ENCODE data around the gene ABTB2.

The ABTB2 gene

DNA sequence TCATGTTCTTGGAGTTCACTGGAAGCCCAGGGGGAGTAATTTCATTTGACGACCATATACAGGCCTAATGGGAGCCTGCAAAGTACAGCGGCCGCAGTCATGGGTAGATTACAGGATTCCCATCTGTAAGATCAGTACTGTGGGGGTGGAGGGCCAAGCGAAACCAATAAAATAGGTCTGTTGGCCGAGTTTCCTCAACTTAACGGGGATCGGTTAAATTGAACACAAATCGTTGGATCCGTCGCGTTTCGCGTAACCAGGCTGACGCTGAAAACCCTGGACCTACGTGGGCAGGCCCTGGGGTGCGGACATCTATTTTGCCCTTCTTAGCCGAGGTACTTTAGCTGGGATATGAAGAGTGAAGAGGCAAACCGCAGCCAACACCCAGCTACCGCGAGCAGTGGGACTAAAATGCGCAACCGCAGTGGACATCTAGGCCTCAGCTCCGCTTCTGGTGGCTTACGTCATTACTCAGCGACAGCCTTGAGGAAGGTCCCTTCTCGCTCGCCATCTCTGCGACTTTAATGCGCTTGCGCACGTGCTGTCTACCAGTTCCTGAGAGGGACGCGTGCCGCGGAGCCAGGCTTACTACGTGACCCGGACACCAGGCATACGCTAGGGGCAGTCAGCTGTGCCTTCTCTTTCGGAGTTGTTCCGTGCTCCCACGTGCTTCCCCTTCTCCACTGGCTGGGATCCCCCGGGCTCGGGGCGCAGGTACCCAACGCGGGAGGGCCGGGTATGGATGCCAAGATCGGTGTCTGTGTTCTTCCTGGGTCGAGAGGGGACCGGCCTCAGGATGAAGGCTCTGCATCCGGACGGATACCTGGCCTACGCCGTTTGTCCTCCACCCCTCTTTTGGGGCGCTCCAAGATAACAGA is 252.5 kb downstream of the ABTB2 start, which contains the start of gene NAT10:
TSS of gene NAT10 (plus strand) at position 551 of the 878 bp plus-strand sequence. CDS start 2,597 bp downstream, outside the sequence.
- TF ChIP-seq, protein P1, sequence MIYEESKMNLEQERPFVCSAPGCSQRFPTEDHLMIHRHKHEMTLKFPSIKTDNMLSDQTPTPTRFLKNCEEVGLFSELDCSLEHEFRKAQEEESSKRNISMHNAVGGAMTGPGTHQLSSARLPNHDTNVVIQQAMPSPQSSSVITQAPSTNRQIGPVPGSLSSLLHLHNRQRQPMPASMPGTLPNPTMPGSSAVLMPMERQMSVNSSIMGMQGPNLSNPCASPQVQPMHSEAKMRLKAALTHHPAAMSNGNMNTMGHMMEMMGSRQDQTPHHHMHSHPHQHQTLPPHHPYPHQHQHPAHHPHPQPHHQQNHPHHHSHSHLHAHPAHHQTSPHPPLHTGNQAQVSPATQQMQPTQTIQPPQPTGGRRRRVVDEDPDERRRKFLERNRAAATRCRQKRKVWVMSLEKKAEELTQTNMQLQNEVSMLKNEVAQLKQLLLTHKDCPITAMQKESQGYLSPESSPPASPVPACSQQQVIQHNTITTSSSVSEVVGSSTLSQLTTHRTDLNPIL (CRISPR knock-in tag; IDR thresholded peaks at IDR 0.05; ENCODE audit: low read depth): no peak; the same call in 1 of the 2 replicates
- TF ChIP-seq ZNF70 (CRISPR knock-in tag; IDR thresholded peaks at IDR 0.05) (no peak; the same call in 1 of the 2 replicates), TOX (CRISPR knock-in tag; IDR thresholded peaks at IDR 0.05; ENCODE audit: borderline replicate concordance) (peak; percentile 54; the same call in 1 of the 2 replicates), CSDC2 (CRISPR knock-in tag; IDR thresholded peaks at IDR 0.05) (no peak), ESRRG (CRISPR knock-in tag; IDR thresholded peaks at IDR 0.05) (no peak; the same call in 1 of the 2 replicates), ZNF565 (CRISPR knock-in tag; conservative IDR thresholded peaks at IDR 0.05; ENCODE audit: low read depth) (peak; percentile 78; the same call in 1 of the 2 replicates), PPARA (CRISPR knock-in tag; IDR thresholded peaks at IDR 0.05; ENCODE audit: borderline replicate concordance) (no peak), ZNF8 (CRISPR knock-in tag; IDR thresholded peaks at IDR 0.05) (peak; percentile 48; the same call in 1 of the 2 replicates), ZFP3 (CRISPR knock-in tag; IDR thresholded peaks at IDR 0.05) (0 out of 2 replicates have a peak, but pooled peaks have one; percentile 29), RARB (CRISPR knock-in tag; IDR thresholded peaks at IDR 0.05) (0 out of 2 replicates have a peak, but pooled peaks have one; percentile 12), ISL1 (CRISPR knock-in tag; IDR thresholded peaks at IDR 0.05) (no peak), BACH2 (CRISPR knock-in tag; IDR thresholded peaks at IDR 0.05; ENCODE audit: borderline replicate concordance) (no peak), TCF4 (CRISPR knock-in tag; IDR thresholded peaks at IDR 0.05; ENCODE audit: borderline replicate concordance) (no peak), SNAI2 (CRISPR knock-in tag; IDR thresholded peaks at IDR 0.05) (no peak), ZFP30 (CRISPR knock-in tag; IDR thresholded peaks at IDR 0.05) (peak; percentile 40), OSR1 (CRISPR knock-in tag; IDR thresholded peaks at IDR 0.05) (no peak), ZC3H10 (CRISPR knock-in tag; IDR thresholded peaks at IDR 0.05) (0 out of 2 replicates have a peak, but pooled peaks have one; percentile 39), ARNTL (CRISPR knock-in tag; IDR thresholded peaks at IDR 0.05; ENCODE audit: borderline replicate concordance, low read depth) (0 out of 2 replicates have a peak, but pooled peaks have one; percentile 3), GLIS3 (CRISPR knock-in tag; IDR thresholded peaks at IDR 0.05) (peak; percentile 85)
- TF ChIP-seq, protein P2, sequence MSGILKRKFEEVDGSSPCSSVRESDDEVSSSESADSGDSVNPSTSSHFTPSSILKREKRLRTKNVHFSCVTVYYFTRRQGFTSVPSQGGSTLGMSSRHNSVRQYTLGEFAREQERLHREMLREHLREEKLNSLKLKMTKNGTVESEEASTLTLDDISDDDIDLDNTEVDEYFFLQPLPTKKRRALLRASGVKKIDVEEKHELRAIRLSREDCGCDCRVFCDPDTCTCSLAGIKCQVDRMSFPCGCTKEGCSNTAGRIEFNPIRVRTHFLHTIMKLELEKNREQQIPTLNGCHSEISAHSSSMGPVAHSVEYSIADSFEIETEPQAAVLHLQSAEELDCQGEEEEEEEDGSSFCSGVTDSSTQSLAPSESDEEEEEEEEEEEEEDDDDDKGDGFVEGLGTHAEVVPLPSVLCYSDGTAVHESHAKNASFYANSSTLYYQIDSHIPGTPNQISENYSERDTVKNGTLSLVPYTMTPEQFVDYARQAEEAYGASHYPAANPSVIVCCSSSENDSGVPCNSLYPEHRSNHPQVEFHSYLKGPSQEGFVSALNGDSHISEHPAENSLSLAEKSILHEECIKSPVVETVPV (CRISPR knock-in tag; IDR thresholded peaks at IDR 0.05): peak; percentile 48; the same call in 1 of the 2 replicates
- TF ChIP-seq, protein P3, sequence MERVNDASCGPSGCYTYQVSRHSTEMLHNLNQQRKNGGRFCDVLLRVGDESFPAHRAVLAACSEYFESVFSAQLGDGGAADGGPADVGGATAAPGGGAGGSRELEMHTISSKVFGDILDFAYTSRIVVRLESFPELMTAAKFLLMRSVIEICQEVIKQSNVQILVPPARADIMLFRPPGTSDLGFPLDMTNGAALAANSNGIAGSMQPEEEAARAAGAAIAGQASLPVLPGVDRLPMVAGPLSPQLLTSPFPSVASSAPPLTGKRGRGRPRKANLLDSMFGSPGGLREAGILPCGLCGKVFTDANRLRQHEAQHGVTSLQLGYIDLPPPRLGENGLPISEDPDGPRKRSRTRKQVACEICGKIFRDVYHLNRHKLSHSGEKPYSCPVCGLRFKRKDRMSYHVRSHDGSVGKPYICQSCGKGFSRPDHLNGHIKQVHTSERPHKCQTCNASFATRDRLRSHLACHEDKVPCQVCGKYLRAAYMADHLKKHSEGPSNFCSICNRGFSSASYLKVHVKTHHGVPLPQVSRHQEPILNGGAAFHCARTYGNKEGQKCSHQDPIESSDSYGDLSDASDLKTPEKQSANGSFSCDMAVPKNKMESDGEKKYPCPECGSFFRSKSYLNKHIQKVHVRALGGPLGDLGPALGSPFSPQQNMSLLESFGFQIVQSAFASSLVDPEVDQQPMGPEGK (CRISPR knock-in tag; IDR thresholded peaks at IDR 0.05; ENCODE audit: borderline replicate concordance): peak; percentile 79
- TF ChIP-seq, protein P4, sequence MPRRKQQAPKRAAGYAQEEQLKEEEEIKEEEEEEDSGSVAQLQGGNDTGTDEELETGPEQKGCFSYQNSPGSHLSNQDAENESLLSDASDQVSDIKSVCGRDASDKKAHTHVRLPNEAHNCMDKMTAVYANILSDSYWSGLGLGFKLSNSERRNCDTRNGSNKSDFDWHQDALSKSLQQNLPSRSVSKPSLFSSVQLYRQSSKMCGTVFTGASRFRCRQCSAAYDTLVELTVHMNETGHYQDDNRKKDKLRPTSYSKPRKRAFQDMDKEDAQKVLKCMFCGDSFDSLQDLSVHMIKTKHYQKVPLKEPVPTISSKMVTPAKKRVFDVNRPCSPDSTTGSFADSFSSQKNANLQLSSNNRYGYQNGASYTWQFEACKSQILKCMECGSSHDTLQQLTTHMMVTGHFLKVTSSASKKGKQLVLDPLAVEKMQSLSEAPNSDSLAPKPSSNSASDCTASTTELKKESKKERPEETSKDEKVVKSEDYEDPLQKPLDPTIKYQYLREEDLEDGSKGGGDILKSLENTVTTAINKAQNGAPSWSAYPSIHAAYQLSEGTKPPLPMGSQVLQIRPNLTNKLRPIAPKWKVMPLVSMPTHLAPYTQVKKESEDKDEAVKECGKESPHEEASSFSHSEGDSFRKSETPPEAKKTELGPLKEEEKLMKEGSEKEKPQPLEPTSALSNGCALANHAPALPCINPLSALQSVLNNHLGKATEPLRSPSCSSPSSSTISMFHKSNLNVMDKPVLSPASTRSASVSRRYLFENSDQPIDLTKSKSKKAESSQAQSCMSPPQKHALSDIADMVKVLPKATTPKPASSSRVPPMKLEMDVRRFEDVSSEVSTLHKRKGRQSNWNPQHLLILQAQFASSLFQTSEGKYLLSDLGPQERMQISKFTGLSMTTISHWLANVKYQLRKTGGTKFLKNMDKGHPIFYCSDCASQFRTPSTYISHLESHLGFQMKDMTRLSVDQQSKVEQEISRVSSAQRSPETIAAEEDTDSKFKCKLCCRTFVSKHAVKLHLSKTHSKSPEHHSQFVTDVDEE (CRISPR knock-in tag; IDR thresholded peaks at IDR 0.05): no peak
- TF ChIP-seq, protein P5, sequence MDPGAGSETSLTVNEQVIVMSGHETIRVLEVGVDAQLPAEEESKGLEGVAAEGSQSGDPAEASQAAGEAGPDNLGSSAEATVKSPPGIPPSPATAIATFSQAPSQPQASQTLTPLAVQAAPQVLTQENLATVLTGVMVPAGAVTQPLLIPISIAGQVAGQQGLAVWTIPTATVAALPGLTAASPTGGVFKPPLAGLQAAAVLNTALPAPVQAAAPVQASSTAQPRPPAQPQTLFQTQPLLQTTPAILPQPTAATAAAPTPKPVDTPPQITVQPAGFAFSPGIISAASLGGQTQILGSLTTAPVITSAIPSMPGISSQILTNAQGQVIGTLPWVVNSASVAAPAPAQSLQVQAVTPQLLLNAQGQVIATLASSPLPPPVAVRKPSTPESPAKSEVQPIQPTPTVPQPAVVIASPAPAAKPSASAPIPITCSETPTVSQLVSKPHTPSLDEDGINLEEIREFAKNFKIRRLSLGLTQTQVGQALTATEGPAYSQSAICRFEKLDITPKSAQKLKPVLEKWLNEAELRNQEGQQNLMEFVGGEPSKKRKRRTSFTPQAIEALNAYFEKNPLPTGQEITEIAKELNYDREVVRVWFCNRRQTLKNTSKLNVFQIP (CRISPR knock-in tag; IDR thresholded peaks at IDR 0.05; ENCODE audit: borderline replicate concordance, low read depth): no peak
- peak; percentile 91 for ATAC-seq

Measured in SK-N-SH treated with all-trans-retinoic acid at 6 μM for 48 hours (cell line).